ENCODE data around the gene TTYH2.
A peak's percentile ranks its signal among the peaks of the same experiment; 100 is the strongest.

Gene TTYH2

GRCh38 chr17:74243013-74243755, 29.8 kb downstream of the TTYH2 start:
- H3K36me3 Mint-ChIP-seq (ENCODE audit: low read depth): peaks cover 4% of the 10 kb centered on the region
- H3K4me3 Mint-ChIP-seq: no peak overlapping the region
- peaks cover 22% of the 10 kb centered on the region for H3K27me3 Mint-ChIP-seq (ENCODE audit: low read depth, poor library complexity)
- H3K9me3 Mint-ChIP-seq: peaks cover 13% of the 10 kb centered on the region
- peaks cover 40% of the 10 kb centered on the region for H3K4me1 Mint-ChIP-seq
- no peak for TF ChIP-seq CTCF (IDR thresholded peaks at IDR 0.05)
- H3K27ac Mint-ChIP-seq: no peak overlapping the region
- DNase-seq: no peak

- H3K27ac Mint-ChIP-seq: no peak overlapping the region
- H3K4me1 Mint-ChIP-seq: peaks cover 40% of the 10 kb centered on the region
- TF ChIP-seq CTCF (IDR thresholded peaks at IDR 0.05): no peak
- H3K36me3 Mint-ChIP-seq (ENCODE audit: low read depth): peaks cover 4% of the 10 kb centered on the region
- no peak overlapping the region for H3K4me3 Mint-ChIP-seq
- peaks cover 22% of the 10 kb centered on the region for H3K27me3 Mint-ChIP-seq (ENCODE audit: low read depth, poor library complexity)
- peaks cover 13% of the 10 kb centered on the region for H3K9me3 Mint-ChIP-seq
- DNase-seq: no peak
Measured at GRCh38 chr17:74244128-74244527, 30.8 kb downstream of the TTYH2 start.

- Mint-ChIP-seq H3K9me3 (peaks cover 13% of the 10 kb centered on the region), H3K4me1 (peaks cover 40% of the 10 kb centered on the region), H3K4me3 (no peak overlapping the region), H3K36me3 (ENCODE audit: low read depth) (peaks cover 4% of the 10 kb centered on the region), H3K27me3 (ENCODE audit: low read depth, poor library complexity) (peaks cover 21% of the 10 kb centered on the region), H3K27ac (no peak overlapping the region)
- no peak for DNase-seq
- TF ChIP-seq CTCF (IDR thresholded peaks at IDR 0.05): no peak
Measured at GRCh38 chr17:74244548-74244947, 31.2 kb downstream of the TTYH2 start.

- TF ChIP-seq CTCF (IDR thresholded peaks at IDR 0.05): no peak
- H3K27ac Mint-ChIP-seq: no peak overlapping the region
- peaks cover 40% of the 10 kb centered on the region for H3K4me1 Mint-ChIP-seq
- peak overlapping the region; percentile 59 for H3K4me3 Mint-ChIP-seq
- peaks cover 4% of the 10 kb centered on the region for H3K36me3 Mint-ChIP-seq (ENCODE audit: low read depth)
- peaks cover 13% of the 10 kb centered on the region for H3K9me3 Mint-ChIP-seq
- H3K27me3 Mint-ChIP-seq (ENCODE audit: low read depth, poor library complexity): peaks cover 18% of the 10 kb centered on the region
- peak; percentile 66 for DNase-seq
Measured at GRCh38 chr17:74245145-74245831, 31.9 kb downstream of the TTYH2 start.

GRCh38 chr17:74245871-74246270, 32.5 kb downstream of the TTYH2 start:
- TF ChIP-seq CTCF (IDR thresholded peaks at IDR 0.05): no peak
- Mint-ChIP-seq H3K4me3 (no peak overlapping the region), H3K4me1 (peaks cover 37% of the 10 kb centered on the region), H3K9me3 (peaks cover 13% of the 10 kb centered on the region), H3K36me3 (ENCODE audit: low read depth) (peaks cover 4% of the 10 kb centered on the region), H3K27ac (no peak overlapping the region), H3K27me3 (ENCODE audit: low read depth, poor library complexity) (peaks cover 18% of the 10 kb centered on the region)
- DNase-seq: no peak
